GM23248 (cell line): ENCODE measurements around the gene SLC2A6.

ENCODE experiments used
- EZH2 ChIP-seq: fragments of 200-600 bp; sonication (generic); IDR thresholded peaks from 2 replicates; pipeline ENCODE4 v1.6.1; 2018; ENCODE audit warnings: antibody characterized with exemption, mild to moderate bottlenecking; ENCODE audit not compliant: insufficient read depth, poor library complexity, severe bottlenecking
- EZH2phosphoT487 ChIP-seq: fragments of 200-600 bp; sonication (generic); IDR thresholded peaks from 2 replicates; pipeline ENCODE4 v1.6.1; 2018; ENCODE audit warnings: antibody characterized with exemption, moderate library complexity, mild to moderate bottlenecking, low read depth; ENCODE audit not compliant: insufficient read depth

DNA sequence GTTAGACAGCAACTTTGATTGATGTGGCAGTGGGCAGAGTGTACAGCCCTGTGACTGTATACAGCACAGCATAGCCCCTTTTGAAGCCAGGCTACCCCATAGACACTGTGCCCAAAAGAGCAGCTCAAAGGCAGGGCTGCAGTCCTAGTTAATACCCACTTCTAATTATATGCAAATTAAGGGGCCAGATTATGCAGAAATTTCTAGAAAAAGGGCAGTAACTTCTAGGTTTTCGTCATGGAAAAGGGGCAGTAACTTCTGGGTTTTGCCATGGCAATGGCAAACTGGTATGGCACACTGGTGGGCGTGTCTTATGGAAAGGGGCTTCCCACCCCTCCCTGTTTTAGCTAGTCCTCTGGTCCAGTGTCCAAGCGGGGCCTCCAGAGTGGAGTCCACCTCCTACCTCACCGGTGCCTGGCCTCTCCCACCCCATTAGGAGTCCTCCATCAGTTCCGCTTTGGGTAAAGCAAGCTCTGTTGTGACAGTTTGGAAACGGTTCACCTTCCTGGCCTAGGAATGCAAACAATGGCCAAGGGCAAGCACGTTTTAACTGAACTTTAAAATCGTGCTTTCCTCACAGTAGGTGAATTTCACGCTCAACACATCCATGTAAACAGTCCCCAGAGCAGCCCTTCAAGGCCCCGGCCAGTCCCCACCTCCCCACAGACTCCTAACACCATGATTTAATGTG lies 51.1 kb downstream of the SLC2A6 start:
- no peak for TF ChIP-seq EZH2
- no peak for TF ChIP-seq EZH2phosphoT487
